CD4-positive, alpha-beta T cell treated with Interleukin-15 for 4 hours (primary cell): ENCODE measurements around the gene C14orf119.

Experiments used
- DNase-seq: peaks from one replicate; pipeline ENCODE4 v3.0.0-alpha.2; 2020; ENCODE audit warnings: low spot score

The C14orf119 gene

DNA sequence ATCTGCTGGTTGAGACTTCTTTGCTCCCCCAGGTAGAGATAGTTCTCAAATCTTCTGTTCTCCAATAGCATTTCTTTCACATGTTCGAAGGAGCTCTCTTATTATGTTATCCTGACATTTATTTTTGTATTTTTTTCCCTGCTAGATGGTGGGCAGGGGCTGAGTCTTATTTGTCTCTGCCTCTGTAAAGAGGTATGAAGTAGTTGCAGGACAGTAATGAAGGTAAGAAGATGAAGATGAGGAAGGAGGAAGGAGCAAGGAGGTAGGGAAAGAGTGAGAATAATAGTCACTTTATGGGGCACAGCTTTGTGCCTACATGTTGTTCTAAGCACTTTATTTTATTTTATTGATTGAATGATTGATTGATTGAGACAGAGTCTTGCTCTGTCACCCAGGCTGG is 14.5 kb downstream of the C14orf119 start:
- no peak for DNase-seq

DNA sequence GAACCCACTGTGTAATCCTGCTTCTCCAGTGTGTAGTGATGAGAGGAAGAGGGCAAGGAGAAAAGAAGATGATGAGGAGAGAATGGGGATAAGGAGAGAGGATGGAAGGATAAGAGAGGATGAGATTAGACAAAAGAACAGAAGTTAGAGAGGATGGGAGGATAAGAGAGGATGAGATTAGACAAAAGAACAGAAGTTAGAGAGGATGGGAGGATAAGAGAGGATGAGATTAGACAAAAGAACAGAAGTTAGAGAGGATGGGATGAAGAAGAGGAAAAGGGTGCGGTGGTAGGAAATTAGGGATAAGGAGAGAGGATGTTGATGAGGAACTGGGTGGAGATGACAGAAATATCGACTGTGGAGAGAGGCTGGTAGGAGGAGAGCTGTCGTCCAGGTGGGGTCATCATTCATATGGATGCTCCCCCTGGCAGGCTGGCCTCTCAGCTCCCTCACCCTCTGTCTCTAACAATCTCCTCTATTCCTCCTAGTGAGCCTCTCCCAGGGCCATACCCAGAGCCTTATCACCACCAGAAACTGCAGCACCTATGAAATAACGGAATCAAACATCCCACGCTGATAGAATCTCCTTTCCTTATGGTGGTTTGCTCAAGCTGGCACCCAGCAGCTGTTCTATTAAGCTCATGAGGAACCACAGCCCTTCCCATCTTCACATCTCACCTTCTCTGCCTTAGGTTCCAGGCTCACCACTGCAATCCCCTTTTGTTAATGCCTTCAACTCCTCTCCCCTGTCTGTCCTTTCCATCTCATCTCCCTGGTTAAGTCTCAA is 15.5 kb downstream of the C14orf119 start:
- no peak for DNase-seq

DNA sequence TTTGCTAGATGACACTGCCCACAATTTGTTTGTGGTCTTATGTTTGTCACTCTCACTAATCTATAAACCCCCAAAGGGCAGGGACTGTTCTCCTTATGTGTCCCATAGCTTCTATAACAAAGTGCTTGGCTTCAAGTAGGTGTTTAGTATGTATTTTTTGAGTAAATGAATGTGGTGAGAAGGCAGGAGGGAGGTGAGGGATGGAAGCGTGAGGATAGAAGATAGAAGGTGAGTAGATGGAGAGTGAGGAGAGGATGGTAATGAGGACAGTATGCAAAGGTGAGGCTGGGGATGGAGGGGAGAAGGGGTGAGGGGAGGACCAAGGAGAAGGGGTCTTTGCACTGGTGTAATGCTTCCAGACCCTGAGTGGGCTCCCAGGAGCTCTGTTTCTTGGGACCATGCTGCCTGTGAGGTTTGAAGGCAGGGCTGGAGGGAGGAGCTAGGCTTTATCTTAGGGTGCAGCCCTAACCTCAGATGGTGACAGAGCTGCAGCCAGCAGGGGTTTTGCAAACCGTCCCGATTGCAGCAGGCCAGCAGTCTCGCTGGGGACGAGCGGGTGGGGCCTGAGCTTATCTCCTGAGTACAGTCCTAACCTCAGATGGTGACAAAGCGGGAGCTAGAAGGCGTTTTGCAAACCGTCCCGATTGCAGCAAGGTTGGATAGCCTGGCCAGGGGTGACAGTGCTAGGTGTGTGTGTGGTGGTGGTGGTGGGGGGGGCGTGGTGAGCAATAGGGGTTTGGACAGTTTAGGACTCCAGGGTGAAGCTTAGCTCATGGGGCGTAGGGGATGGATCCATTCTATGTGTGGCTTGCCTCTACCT is 17.3 kb downstream of the C14orf119 start:
- no peak for DNase-seq

DNA sequence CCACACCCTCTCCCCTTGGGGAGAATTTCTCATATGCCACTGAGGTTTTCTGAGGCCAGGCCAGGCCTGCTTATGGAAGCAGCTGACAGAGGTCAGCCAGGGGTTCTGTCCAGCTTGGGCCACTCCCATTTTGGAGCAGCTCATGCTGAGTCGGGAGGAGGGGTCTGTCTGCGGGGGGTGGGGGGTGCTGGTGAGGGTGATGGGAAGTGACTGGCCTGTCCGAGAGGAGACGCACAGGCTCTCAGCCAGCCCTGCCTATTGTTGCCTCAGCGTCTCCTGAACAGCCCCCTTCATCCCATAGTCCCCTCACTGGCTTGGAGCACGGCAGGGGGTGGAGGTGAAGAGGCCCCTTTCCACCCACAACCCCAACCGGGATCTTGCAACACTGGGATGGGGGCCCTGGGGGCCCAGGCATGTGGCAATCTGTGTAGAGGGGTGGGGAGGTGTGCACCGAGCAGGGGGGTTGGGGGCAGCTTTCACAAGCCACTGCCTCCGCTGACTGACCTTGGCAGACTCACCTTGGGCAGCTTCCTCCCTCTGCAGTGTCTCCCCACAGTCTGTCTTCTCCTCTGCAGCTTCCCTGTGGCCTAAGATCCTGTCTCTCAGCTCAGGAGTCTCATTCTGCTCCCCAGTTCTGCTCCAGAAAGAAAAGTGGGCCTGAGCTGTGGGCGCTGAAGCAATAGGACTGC is 18.3 kb downstream of the C14orf119 start:
- DNase-seq: no peak

GRCh38 chr14:23114120-23114458 is 18.8 kb downstream of the C14orf119 start:
- DNase-seq: no peak

DNA sequence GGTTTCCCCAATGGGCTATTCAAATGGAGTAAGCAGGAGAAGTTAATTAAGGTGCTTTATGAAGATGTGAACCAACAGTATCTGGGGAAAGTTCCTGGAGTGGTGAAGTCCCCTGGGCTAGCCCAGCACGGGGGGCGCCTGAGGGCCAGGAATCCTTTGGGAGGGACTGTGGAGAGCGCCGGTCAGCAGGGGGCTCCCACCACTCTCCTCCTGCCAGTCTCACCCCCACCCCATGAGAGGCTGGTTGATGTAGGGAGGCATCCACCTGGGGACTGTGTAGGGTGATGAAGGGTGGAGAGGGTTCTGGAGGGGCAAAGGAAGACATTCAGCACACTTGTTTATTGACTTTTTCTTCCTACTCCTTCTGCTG is 19.3 kb downstream of the C14orf119 start:
- no peak for DNase-seq

GRCh38 chr14:23115039-23115731 is 19.9 kb downstream of the C14orf119 start:
- DNase-seq: no peak

GRCh38 chr14:23115918-23116317 is 20.6 kb downstream of the C14orf119 start:
- no peak for DNase-seq

GRCh38 chr14:23117371-23118020 is 22.2 kb downstream of the C14orf119 start:
- no peak for DNase-seq

DNA sequence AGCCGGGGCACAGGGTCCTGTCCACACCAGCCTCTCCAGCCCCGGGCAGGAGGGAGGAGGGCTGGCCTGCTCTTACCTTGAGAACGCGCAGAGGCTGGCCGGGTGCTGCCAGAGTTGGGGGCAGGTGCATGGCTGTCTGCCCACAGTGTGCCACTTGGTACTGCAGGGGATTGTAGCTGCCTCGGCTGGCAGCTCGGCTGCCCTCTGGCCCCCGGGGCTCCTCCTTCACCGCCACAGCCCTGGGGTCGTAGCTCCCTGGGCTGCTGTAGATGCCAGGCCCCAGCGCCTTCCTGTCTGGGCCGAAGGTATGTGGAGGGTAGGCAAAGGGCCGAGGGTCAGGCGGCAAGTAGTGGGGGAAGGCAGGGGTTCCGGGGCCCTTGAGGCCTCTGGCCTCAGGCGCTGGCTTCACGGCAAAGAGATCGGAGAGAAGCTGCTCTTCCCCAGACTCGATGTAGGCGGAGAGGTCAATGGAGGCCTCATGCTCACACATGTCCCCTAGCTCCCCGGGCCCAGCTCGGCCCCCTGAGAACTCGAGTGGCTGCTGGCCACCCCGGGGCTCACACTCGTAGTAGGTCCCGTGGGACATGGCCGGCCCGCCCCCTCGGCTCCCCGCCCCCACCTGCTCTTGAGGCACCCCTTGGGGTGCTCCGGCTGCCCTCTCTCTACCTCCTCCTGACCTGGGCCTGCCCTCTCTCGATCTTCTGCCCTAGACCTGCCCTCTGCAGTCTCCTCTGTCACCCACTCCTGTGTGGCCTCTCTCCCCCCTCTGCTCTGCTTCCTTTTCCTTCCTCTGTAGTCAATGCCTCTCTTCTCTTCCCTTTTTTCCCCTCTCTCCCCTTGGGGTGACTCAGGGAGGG is 23.4 kb downstream of the C14orf119 start, which contains the start of gene CEBPE:
TSS of gene CEBPE (minus strand) at position 750 of the 857 bp plus-strand sequence. CDS start at position 586, 164 bp downstream.
- no peak for DNase-seq

- DNase-seq: peak; percentile 14
Observed at GRCh38 chr14:23119363-23120327, 24.3 kb downstream of the C14orf119 start.

DNA sequence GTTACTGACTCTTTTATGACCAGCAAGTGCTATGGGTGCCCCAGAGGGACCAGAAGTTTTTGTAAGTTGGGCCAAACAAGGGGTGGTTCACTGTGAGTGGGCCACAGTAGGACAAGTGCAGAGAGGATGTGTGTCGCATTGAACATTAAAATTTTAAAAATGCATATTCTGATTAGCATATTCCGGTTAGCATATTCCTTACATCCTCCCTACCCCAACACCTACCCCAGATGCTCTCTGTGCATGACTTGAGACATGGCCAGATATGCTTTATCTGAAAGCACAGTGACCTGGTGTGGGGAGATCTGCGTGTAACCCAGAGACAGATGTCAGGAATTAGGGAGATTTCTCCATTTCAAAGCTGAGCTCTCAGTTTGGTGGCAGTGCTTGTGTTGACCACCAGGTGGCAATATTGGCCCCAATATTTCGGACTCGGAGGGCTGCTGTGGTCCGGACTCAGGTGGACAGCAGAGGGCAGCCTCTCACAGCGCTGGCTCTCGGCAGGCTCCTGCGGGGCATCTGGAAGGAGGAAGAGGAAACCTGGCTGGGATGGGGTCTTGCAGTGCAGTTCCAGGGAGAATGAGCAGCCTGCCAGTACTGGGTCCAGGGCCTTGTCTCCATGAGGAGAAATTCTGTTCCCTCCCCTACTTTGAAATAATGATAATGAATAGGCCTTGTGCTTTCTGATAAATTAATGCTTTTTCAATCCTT is 25.4 kb downstream of the C14orf119 start:
- DNase-seq: peak; percentile 82

DNA sequence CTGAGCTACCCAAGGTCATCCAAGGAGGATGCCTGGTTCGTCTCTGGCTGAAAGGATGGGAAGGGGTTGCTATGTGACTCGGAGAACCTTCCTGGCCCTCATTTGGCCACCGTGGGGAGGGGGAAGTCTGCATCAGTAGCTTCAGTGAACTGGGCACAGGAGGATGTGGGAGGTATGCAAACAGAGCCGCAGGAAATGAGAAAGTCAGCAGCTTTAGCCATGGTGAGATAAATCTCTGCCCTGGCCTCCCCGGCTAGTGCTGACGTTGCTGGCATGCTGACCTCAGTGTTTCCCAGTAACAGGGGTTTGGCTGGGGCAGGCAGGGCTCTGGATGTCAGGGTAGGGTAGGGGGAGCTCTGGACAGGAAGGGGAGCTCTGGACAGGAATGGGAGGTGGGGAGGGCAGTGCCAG is 26.1 kb downstream of the C14orf119 start:
- no peak for DNase-seq

DNA sequence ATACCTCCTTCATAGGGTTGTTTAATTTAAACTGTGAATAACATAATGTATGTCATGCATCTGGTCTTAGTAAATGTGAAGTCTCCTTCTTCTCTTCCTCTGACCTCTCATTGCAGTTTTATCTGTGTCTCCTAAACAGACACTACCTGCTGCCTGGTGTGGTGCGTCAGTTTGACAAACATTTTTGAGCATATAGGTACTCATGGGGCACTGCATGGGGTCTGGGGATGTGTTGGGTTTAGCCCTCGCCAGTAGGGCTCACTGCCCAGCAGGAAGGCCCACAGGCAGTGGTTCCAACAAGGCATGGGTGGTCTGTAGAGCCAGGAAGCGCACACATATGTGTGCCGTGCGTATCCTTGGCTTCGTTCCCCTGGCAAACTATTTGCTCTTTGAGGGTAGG is 26.8 kb downstream of the C14orf119 start:
- DNase-seq: no peak

- DNase-seq: no peak
Observed at GRCh38 chr14:23123419-23123818, 28.1 kb downstream of the C14orf119 start.

DNA sequence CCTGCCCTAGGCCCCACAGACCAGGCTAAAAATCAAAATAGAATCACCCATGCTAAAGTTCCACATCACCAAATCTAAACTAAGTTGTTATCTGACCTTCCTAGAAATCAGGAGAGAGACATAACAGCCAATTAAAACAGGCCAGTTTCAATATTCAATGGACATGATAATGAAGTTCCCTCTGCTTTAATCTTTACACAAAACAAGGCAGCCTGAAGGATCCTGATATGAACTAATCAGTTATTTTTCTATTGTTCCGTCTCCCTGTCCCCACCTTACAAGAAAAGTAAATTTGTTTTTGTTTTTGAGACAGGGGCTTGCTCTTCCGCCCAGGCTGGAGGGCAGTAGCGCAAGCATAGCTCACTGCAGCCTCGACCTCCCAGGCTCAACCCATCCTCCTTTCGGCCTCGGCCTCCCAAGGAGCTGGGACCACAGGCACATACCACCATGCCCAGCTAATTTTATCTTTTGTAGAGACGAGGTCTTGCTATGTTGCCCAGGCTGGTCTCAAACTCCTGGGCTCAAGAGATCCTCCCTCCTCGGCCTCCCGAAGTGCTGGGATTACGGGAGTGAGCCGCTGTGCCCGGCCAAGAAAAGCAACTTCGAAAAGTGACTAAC is 29.1 kb downstream of the C14orf119 start:
- no peak for DNase-seq

- DNase-seq: no peak
Observed at GRCh38 chr14:23125011-23125410, 29.7 kb downstream of the C14orf119 start.

DNA sequence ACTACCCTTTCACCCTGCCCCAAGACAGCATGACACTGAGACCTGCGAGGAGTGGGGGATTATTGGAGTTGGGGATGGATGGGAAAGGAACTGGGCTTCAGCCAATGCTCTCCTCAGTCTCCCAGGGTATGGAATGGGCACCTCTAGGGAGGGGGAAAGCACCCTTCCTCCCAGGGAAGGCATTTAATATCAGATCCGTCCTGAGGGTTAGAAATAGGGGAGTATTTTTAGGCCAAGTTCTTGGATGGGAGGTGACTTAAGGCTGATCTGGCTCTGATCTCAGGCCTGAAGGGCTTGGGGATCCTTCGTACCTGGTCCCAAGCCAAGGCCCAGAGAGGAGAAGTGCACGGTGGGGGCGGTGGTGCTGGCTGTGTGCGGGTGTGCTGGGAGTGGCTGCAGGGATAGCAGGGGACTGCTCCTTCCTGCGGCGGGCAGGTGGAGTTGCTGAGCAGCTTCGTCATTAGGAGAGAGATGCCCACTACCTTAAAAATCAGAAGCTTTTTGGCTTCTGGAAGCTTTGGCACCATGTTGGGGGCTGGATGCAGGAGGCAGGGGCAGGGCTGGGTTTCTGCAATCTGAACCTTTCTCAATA is 30.7 kb downstream of the C14orf119 start:
- DNase-seq: no peak
